Astrocyte (in vitro differentiated cells and primary cell): Measurements from ENCODE around the gene MAP2.

Experiments
- EZH2 ChIP-seq: IDR thresholded peaks from 2 replicates; pipeline ENCODE4 v1.6.1; 2012; ENCODE audit warnings: mild to moderate bottlenecking, low read length, inconsistent platforms; ENCODE audit not compliant: insufficient read depth
- TF ChIP-seq, protein P1 (sequence below): IDR thresholded peaks from 2 replicates; pipeline ENCODE4 v1.5.1; 2011; ENCODE audit warnings: low read depth, mild to moderate bottlenecking, inconsistent platforms, low read length, moderate library complexity; ENCODE audit not compliant: insufficient read depth

DNA sequence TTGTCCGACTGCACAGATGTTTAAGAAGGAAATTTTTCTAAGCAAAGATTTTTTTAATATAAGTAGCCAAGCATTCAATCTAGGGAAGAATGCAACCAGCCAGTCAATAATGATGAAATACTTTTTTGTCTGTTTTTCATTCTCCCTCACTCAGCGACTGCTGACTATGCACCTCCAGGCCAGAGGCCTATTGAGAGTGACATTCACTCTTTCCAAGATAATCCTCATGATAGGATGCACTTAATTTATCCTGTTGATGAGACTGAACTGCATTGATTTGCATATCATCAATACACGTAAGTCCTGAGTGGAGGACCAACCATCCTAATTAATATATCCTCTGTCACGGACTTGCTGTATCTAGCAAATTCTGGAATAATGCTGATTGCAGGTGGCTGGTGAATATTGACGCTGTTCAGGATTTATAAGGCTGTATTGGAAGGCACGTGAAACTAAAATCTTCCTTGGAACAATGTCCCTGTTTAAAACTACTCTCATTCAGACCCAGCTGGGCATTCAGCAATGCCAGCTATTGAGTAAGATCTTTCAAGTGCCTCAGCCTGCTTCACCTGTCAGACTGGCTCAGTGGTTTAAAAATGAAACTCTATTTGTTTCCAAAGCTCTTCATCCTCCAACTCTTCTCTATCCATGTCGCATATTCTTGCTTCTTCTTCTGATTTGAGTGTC, 142.2 kb downstream of the MAP2 start:
- TF ChIP-seq, protein P1, sequence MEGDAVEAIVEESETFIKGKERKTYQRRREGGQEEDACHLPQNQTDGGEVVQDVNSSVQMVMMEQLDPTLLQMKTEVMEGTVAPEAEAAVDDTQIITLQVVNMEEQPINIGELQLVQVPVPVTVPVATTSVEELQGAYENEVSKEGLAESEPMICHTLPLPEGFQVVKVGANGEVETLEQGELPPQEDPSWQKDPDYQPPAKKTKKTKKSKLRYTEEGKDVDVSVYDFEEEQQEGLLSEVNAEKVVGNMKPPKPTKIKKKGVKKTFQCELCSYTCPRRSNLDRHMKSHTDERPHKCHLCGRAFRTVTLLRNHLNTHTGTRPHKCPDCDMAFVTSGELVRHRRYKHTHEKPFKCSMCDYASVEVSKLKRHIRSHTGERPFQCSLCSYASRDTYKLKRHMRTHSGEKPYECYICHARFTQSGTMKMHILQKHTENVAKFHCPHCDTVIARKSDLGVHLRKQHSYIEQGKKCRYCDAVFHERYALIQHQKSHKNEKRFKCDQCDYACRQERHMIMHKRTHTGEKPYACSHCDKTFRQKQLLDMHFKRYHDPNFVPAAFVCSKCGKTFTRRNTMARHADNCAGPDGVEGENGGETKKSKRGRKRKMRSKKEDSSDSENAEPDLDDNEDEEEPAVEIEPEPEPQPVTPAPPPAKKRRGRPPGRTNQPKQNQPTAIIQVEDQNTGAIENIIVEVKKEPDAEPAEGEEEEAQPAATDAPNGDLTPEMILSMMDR, result no peak
- TF ChIP-seq EZH2, result no peak
